Measurements from ENCODE around the gene S1PR5.
A peak's percentile ranks its signal among the peaks of the same experiment; 100 is the strongest.

Gene S1PR5

GRCh38 chr19:10516671-10517286 lies 468 bp downstream of the S1PR5 start:
- DNase-seq (ENCODE audit: low read depth in 3 of 3, low spot score in 1 of 3): no peak

- no peak for DNase-seq (ENCODE audit: low read depth in 3 of 3, low spot score in 1 of 3)
These were observed 1.2 kb downstream of the S1PR5 start for GRCh38 chr19:10516064-10516385.

- no peak for DNase-seq (ENCODE audit: low read depth in 3 of 3, low spot score in 1 of 3)
These were observed 2.8 kb downstream of the S1PR5 start for GRCh38 chr19:10514211-10515145.

- no peak for DNase-seq (ENCODE audit: low read depth in 3 of 3, low spot score in 1 of 3)
These were observed 4.0 kb downstream of the S1PR5 start for GRCh38 chr19:10513223-10513622.

- peak in 2 of 3 donors; percentile 29 to 57 for DNase-seq (ENCODE audit: low read depth in 3 of 3, low spot score in 1 of 3)
These were observed 6.9 kb downstream of the S1PR5 start for GRCh38 chr19:10510301-10510802.

GRCh38 chr19:10508707-10509106 lies 8.5 kb downstream of the S1PR5 start:
- no peak for DNase-seq (ENCODE audit: low read depth in 3 of 3, low spot score in 1 of 3)

- DNase-seq (ENCODE audit: low read depth in 3 of 3, low spot score in 1 of 3): no peak
These were observed 9.2 kb downstream of the S1PR5 start for GRCh38 chr19:10508036-10508435.

- peak; percentile 41 to 78 (median 67) for DNase-seq (ENCODE audit: low read depth in 3 of 3, low spot score in 1 of 3)
These were observed 11.5 kb downstream of the S1PR5 start for GRCh38 chr19:10505583-10506229.

GRCh38 chr19:10503002-10503789 lies 14.1 kb downstream of the S1PR5 start, which contains the start of gene KEAP1:
TSS of gene KEAP1 (minus strand) at chr19:10503356. CDS start at chr19:10500033, 3,323 bp downstream.
- DNase-seq (ENCODE audit: low read depth in 3 of 3, low spot score in 1 of 3): peak in 1 of 3 donors; percentile 32

- peak; percentile 74 to 81 (median 78) for DNase-seq (ENCODE audit: low read depth in 3 of 3, low spot score in 1 of 3)
These were observed 14.7 kb downstream of the S1PR5 start for GRCh38 chr19:10502524-10503001.

GRCh38 chr19:10501971-10502523 lies 15.2 kb downstream of the S1PR5 start:
- DNase-seq (ENCODE audit: low read depth in 3 of 3, low spot score in 1 of 3): peak in 2 of 3 donors; percentile 15 to 33

- no peak for DNase-seq (ENCODE audit: low read depth in 3 of 3, low spot score in 1 of 3)
These were observed 17.0 kb downstream of the S1PR5 start for GRCh38 chr19:10500247-10500592.

GRCh38 chr19:10499550-10500246 lies 17.5 kb downstream of the S1PR5 start:
- DNase-seq (ENCODE audit: low read depth in 3 of 3, low spot score in 1 of 3): no peak

- DNase-seq (ENCODE audit: low read depth in 3 of 3, low spot score in 1 of 3): no peak
These were observed 19.9 kb downstream of the S1PR5 start for GRCh38 chr19:10497371-10497770.

- no peak for DNase-seq (ENCODE audit: low read depth in 3 of 3, low spot score in 1 of 3)
These were observed 25.7 kb downstream of the S1PR5 start for GRCh38 chr19:10491472-10492047.

- DNase-seq (ENCODE audit: low read depth in 3 of 3, low spot score in 1 of 3): no peak
These were observed 30.7 kb downstream of the S1PR5 start for GRCh38 chr19:10486551-10486950.

GRCh38 chr19:10478903-10479384 lies 38.3 kb downstream of the S1PR5 start:
- peak; percentile 77 to 82 (median 80) for DNase-seq (ENCODE audit: low read depth in 3 of 3, low spot score in 1 of 3)

- no peak for DNase-seq (ENCODE audit: low read depth in 3 of 3, low spot score in 1 of 3)
These were observed 38.8 kb downstream of the S1PR5 start for GRCh38 chr19:10478476-10478875.

- DNase-seq (ENCODE audit: low read depth in 3 of 3, low spot score in 1 of 3): no peak
These were observed 42.2 kb downstream of the S1PR5 start for GRCh38 chr19:10474962-10475451.

Measured in stimulated activated CD4-positive, alpha-beta T cell treated with anti-CD3 and anti-CD28 coated beads, TNF-alpha, amount 100 ng/mL, for 1 hour (primary cell).